Gastroesophageal sphincter (tissue), 3 donors: ENCODE results near the gene BLOC1S4.

Source experiments
- CTCF ChIP-seq, 4 experiments: fragments of 200-600 bp in 2 of 4; fragments of 450-650 bp in 2 of 4; sonication (generic) in 1 of 4; IDR thresholded peaks; one replicate each; pipeline ENCODE4 v1.5.1; 2017 to 2019; ENCODE audit warnings: antibody characterized with exemption in 4 of 4, mild to moderate bottlenecking in 2 of 4, moderate library complexity in 2 of 4
- POLR2A ChIP-seq, 2 donors: fragments of 450-650 bp; IDR thresholded peaks; one replicate each; pipeline ENCODE4 v1.6.1; 2017; ENCODE audit warnings: antibody characterized with exemption in 2 of 2, mild to moderate bottlenecking in 2 of 2, moderate library complexity in 1 of 2
- POLR2AphosphoS5 ChIP-seq: sonication (generic); formaldehyde crosslinking; IDR thresholded peaks from one replicate; pipeline ENCODE4 v1.6.1; 2017; ENCODE audit warnings: antibody characterized with exemption

- no peak for TF ChIP-seq POLR2AphosphoS5
- no peak for TF ChIP-seq CTCF (IDR thresholded peaks at IDR 0.05)
- TF ChIP-seq POLR2A (IDR thresholded peaks at IDR 0.05): no peak
Measured at GRCh38 chr4:6695660-6696610, 20.0 kb upstream of the BLOC1S4 start.
